CD8-positive, alpha-beta memory T cell (primary cell): ENCODE results near the gene AOPEP. TPM values are rescaled to one million over a fixed set of nuclear protein-coding genes. Genes with fewer than 3 reads are reported as not detected.

Source experiments
- CTCF ChIA-PET: fragments of 350-600 bp; sonication (Branson Sonifier 250); formaldehyde crosslinking; loops from one replicate; lab custom pipeline; 2021; ENCODE audit warnings: antibody characterized with exemption; lab: Charles Lee
- POLR2A ChIA-PET: fragments of 350-600 bp; sonication (Branson Sonifier 250); formaldehyde crosslinking; loops from one replicate; lab custom pipeline; 2021; ENCODE audit warnings: antibody characterized with exemption; lab: Charles Lee
- DNase-seq, 5 donors: peaks; one replicate each; pipeline versions ENCODE4 v3.0.0 to v3.0.0-alpha.2; 2020 to 2022; ENCODE audit warnings: mixed read lengths in 1 of 5
- H3K27ac ChIP-seq: one replicate; pipeline ENCODE4 v1.7.0; 2013; ENCODE audit warnings: low read depth, mild to moderate bottlenecking, low read length, moderate library complexity
- H3K27me3 ChIP-seq: 2 replicates; pipeline ENCODE4 v1.7.0; 2013; ENCODE audit warnings: low read length, mild to moderate bottlenecking; ENCODE audit not compliant: insufficient read depth, poor library complexity, severe bottlenecking
- H3K36me3 ChIP-seq: 2 replicates; pipeline ENCODE4 v1.7.0; 2013; ENCODE audit warnings: mild to moderate bottlenecking, low read length, moderate library complexity; ENCODE audit not compliant: insufficient read depth
- H3K4me1 ChIP-seq: 2 replicates; pipeline ENCODE4 v1.7.0; 2013; ENCODE audit warnings: mild to moderate bottlenecking, low read length, moderate library complexity; ENCODE audit not compliant: insufficient read depth
- H3K4me3 ChIP-seq: 2 replicates; pipeline ENCODE4 v1.7.0; 2013; ENCODE audit warnings: mild to moderate bottlenecking, low read length
- H3K9me3 ChIP-seq: 2 replicates; pipeline ENCODE4 v1.7.0; 2013; ENCODE audit warnings: mild to moderate bottlenecking, low read length
- H3K27ac Mint-ChIP-seq, 8 donors: one replicate each; pipeline ENCODE4 v1.8.0; 2020 to 2021; ENCODE audit warnings: mixed read lengths in 8 of 8, mild to moderate bottlenecking in 6 of 8, inconsistent platforms in 3 of 8, moderate library complexity in 3 of 8
- H3K27me3 Mint-ChIP-seq, 2 donors: one replicate each; pipeline ENCODE4 v1.8.0; 2020 to 2021; ENCODE audit warnings: mixed read lengths in 2 of 2, mild to moderate bottlenecking in 1 of 2, moderate library complexity in 1 of 2
- H3K36me3 Mint-ChIP-seq, 3 donors: one replicate each; pipeline ENCODE4 v1.8.0; 2020 to 2021; ENCODE audit warnings: mixed read lengths in 3 of 3, inconsistent platforms in 1 of 3, mild to moderate bottlenecking in 1 of 3
- H3K4me1 Mint-ChIP-seq, 3 donors: one replicate each; pipeline ENCODE4 v1.8.0; 2020 to 2021; ENCODE audit warnings: mixed read lengths in 3 of 3, inconsistent platforms in 1 of 3, mild to moderate bottlenecking in 1 of 3
- H3K4me3 Mint-ChIP-seq, 7 donors: one replicate each; pipeline ENCODE4 v1.8.0; 2020 to 2021; ENCODE audit warnings: mixed read lengths in 7 of 7, mild to moderate bottlenecking in 6 of 7, moderate library complexity in 4 of 7, inconsistent platforms in 2 of 7
- H3K9me3 Mint-ChIP-seq, 5 donors: one replicate each; pipeline ENCODE4 v1.8.0; 2020 to 2022; ENCODE audit warnings: mixed read lengths in 5 of 5, mild to moderate bottlenecking in 3 of 5, moderate library complexity in 2 of 5, inconsistent platforms in 1 of 5
- polyA plus RNA-seq: library from polyadenylated mRNA; unstranded; fragments of 300-500 nt; fragmentation: Illumina TruSeq; gene quantifications from one replicate; pipeline ENCODE4 v1.2.3, GENCODE V29; 2021
- total RNA-seq, 2 experiments: library from RNA; stranded (reverse); gene quantifications; one replicate each; pipeline ENCODE4 v1.2.3, GENCODE V29; 2021

Gene AOPEP
- total and polyA plus RNA-seq, 3 experiments from 2014 or later: 4.2 to 7.1 (median 6.9) TPM

DNA sequence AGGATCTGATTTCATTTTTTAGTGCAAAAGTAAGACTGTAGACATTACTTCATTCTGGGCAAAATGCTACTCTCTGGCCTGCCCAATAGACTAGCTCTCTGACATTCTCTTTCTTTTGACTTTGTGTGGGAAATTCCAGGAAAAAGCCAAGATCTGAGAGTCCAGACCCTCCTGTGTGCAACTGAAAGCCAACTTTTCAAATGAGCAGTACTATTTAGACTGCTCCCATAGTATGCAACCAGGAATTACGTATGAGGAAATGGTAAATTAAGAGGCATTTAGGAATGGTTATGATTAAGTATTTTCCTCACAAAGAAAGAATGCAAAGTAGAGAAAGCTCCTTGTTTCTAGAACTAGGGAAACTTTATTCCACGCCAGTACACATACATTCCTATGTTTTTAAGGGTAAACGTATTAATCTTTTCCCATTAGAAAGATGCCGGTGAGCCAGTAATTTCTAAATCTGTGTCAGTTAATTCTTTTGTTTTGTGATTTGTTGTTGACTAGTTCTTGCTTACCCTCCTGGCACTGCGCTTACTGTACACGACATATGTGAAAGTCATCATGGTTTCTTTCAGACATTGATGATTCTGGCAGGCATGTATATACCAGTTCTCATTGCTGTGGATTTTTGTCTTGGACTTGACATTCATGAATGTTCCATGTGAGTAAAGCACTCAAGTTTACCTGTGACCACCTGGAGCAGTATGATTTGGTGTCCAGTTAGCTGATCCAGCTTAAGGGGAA, 56.0 kb downstream of the AOPEP start:
- Mint-ChIP-seq H3K4me1 (peaks cover 7 to 9% (median 9%) of the 10 kb centered on the region in 3 donors), H3K9me3 (no peaks in the 10 kb centered on the region), H3K27ac (no peak overlapping the region), H3K27me3 (no peaks in the 10 kb centered on the region), H3K4me3 (no peak overlapping the region), H3K36me3 (peaks cover 0 to 3% (median 0%) of the 10 kb centered on the region in 3 donors)
- no peaks in the 10 kb centered on the region for H3K9me3 ChIP-seq
- no peak overlapping the region for H3K27ac ChIP-seq
- no peaks in the 10 kb centered on the region for H3K4me1 ChIP-seq
- H3K4me3 ChIP-seq: no peak overlapping the region
- no peaks in the 10 kb centered on the region for H3K27me3 ChIP-seq
- CTCF ChIA-PET: interaction anchor here (1.9 to 2.9 kb wide), 2 partner anchors 135 to 346 kb away, joined by 11 to 14 read pairs; no protein-coding TSS in a partner anchor
- POLR2A ChIA-PET: no interaction called here
- H3K36me3 ChIP-seq: no peaks in the 10 kb centered on the region
- DNase-seq: no peak

DNA sequence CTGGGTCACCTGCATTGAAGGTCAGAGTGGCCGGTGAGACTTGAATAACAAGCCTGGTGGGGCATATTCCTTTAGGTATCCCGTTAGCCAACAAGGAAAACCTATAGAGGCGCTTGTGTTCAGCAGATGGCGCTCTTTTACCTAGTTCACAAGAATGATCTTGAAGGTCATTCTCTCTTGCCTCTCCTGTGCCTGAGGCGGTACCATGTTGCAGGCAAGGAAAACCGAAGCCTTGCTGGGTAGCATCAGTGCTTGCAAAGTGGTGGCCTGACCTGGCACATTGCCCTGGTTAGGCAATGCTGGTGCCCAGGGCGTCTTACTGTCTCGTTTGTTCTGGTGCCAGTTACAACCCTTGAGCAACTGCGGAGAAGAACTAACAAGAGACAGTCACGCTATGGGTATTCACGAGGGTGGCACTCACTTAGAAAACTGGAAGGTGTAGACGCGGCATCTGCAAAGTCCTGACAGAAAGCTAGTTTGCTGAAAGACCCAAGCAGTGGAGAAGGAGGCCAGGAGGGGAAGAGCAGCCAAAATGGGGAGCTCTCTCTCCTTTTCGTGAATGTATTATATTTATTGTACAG, 56.7 kb downstream of the AOPEP start:
- CTCF ChIA-PET: interaction anchor here (0.7 to 2.9 kb wide), 5 partner anchors 78 to 348 kb away, joined by 4 to 14 read pairs (median 6); no protein-coding TSS in a partner anchor
- no peak overlapping the region for H3K27ac Mint-ChIP-seq
- POLR2A ChIA-PET: no interaction called here

DNA sequence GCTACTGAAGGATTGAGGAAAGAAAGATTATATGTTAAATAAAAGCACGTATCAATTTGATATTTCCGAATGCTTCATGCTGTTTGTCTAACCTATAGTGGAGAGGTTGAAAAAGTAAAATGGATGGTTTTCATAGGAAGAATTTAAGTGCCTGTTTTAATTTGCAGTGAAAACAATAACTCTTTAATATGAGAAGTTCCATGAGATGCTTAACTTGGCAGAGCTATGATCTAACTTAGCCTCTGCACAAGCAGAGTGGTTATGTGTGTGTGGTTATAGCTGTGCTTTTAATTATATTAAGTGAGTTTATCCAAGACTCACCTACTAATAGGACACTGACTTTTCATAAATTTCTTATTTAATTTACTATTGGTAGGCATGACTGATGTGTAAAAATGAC, 57.4 kb downstream of the AOPEP start:
- Mint-ChIP-seq H3K9me3 (no peaks in the 10 kb centered on the region), H3K4me3 (no peak overlapping the region), H3K27me3 (no peaks in the 10 kb centered on the region), H3K27ac (no peak overlapping the region), H3K4me1 (peaks cover 7 to 12% (median 9%) of the 10 kb centered on the region in 3 donors), H3K36me3 (peaks cover 0 to 1% (median 0%) of the 10 kb centered on the region in 3 donors)
- no peaks in the 10 kb centered on the region for H3K4me1 ChIP-seq
- H3K4me3 ChIP-seq: no peak overlapping the region
- ChIA-PET CTCF (interaction anchor here (0.7 to 2.9 kb wide), 5 partner anchors 78 to 347 kb away, joined by 4 to 14 read pairs (median 6); no protein-coding TSS in a partner anchor), POLR2A (no interaction called here)
- no peaks in the 10 kb centered on the region for H3K27me3 ChIP-seq
- H3K36me3 ChIP-seq: no peaks in the 10 kb centered on the region
- no peak for DNase-seq
- H3K27ac ChIP-seq: no peak overlapping the region
- no peaks in the 10 kb centered on the region for H3K9me3 ChIP-seq

More for the DNA sequence above, 56.7 kb downstream of the AOPEP start:
- H3K27me3 ChIP-seq: no peaks in the 10 kb centered on the region
- H3K27me3 Mint-ChIP-seq: no peaks in the 10 kb centered on the region
- DNase-seq: peak in 4 of 5 donors; percentile 3 to 55 (median 18)
- H3K27ac ChIP-seq: no peak overlapping the region
- no peaks in the 10 kb centered on the region for H3K9me3 Mint-ChIP-seq
- H3K36me3 ChIP-seq: no peaks in the 10 kb centered on the region
- no peak overlapping the region for H3K4me3 ChIP-seq
- H3K9me3 ChIP-seq: no peaks in the 10 kb centered on the region
- no peak overlapping the region for H3K4me3 Mint-ChIP-seq
- H3K4me1 Mint-ChIP-seq: peaks cover 7 to 12% (median 9%) of the 10 kb centered on the region in 3 donors
- H3K4me1 ChIP-seq: no peaks in the 10 kb centered on the region
- H3K36me3 Mint-ChIP-seq: peaks cover 0 to 3% (median 0%) of the 10 kb centered on the region in 3 donors

- H3K4me3 ChIP-seq: no peak overlapping the region
- H3K27ac ChIP-seq: no peak overlapping the region
- no peaks in the 10 kb centered on the region for H3K9me3 ChIP-seq
- H3K27ac Mint-ChIP-seq: peak overlapping the region in 2 of 8 donors; percentile 50 to 52
- H3K9me3 Mint-ChIP-seq: no peaks in the 10 kb centered on the region
- CTCF ChIA-PET: interaction anchor here (1.8 kb wide), 1 partner anchor 342 kb away, joined by 6 read pairs; no protein-coding TSS in a partner anchor
- H3K27me3 Mint-ChIP-seq: no peaks in the 10 kb centered on the region
- H3K36me3 ChIP-seq: no peaks in the 10 kb centered on the region
- H3K27me3 ChIP-seq: no peaks in the 10 kb centered on the region
- DNase-seq: no peak
- POLR2A ChIA-PET: no interaction called here
- H3K4me1 Mint-ChIP-seq: peaks cover 7 to 12% (median 9%) of the 10 kb centered on the region in 3 donors
- no peaks in the 10 kb centered on the region for H3K4me1 ChIP-seq
- peaks cover 0 to 6% (median 1%) of the 10 kb centered on the region in 3 donors for H3K36me3 Mint-ChIP-seq
- no peak overlapping the region for H3K4me3 Mint-ChIP-seq
These were observed 59.0 kb downstream of the AOPEP start for GRCh38 chr9:94785215-94786169.

DNA sequence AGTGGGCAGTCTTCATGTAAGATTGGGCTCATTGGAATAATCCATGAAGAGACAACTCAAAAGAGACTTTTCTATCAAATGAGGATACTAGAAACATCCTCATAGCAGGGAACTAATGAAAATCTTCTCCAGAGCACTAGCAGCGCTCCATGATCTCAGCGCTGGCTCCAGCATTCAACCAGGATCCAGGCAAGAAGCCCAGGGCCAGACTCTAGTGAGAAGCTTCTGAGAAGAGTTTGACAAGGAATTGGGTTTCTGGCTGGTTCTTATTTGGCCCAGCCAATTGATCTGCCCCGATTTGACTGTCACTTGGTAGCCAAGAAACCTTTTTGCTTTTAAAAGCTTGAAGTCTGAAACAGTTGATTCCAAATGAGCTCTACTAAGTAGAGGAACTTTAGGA, 60.1 kb downstream of the AOPEP start:
- H3K27ac Mint-ChIP-seq: peak overlapping the region in 1 of 8 donors; percentile 2
- H3K9me3 Mint-ChIP-seq: no peaks in the 10 kb centered on the region
- peaks cover 0 to 15% (median 1%) of the 10 kb centered on the region in 3 donors for H3K36me3 Mint-ChIP-seq
- no peaks in the 10 kb centered on the region for H3K36me3 ChIP-seq
- H3K4me1 ChIP-seq: no peaks in the 10 kb centered on the region
- no peak overlapping the region for H3K4me3 Mint-ChIP-seq
- H3K27me3 Mint-ChIP-seq: no peaks in the 10 kb centered on the region
- no peaks in the 10 kb centered on the region for H3K9me3 ChIP-seq
- no peak overlapping the region for H3K4me3 ChIP-seq
- H3K27ac ChIP-seq: no peak overlapping the region
- ChIA-PET POLR2A (no interaction called here), CTCF (no interaction called here)
- no peak for DNase-seq
- no peaks in the 10 kb centered on the region for H3K27me3 ChIP-seq
- peaks cover 7 to 12% (median 9%) of the 10 kb centered on the region in 3 donors for H3K4me1 Mint-ChIP-seq

GRCh38 chr9:94787266-94787665, 60.8 kb downstream of the AOPEP start:
- no peak for DNase-seq
- peaks cover under 1 to 19% (median 1%) of the 10 kb centered on the region in 3 donors for H3K36me3 Mint-ChIP-seq
- H3K9me3 Mint-ChIP-seq: no peaks in the 10 kb centered on the region
- no peak overlapping the region for H3K4me3 ChIP-seq
- no peaks in the 10 kb centered on the region for H3K36me3 ChIP-seq
- H3K4me1 ChIP-seq: no peaks in the 10 kb centered on the region
- peaks cover 7 to 12% (median 9%) of the 10 kb centered on the region in 3 donors for H3K4me1 Mint-ChIP-seq
- H3K27ac Mint-ChIP-seq: peak overlapping the region in 4 of 8 donors; percentile 10 to 81 (median 52)
- no peaks in the 10 kb centered on the region for H3K9me3 ChIP-seq
- H3K4me3 Mint-ChIP-seq: peak overlapping the region in 1 of 7 donors; percentile 87
- POLR2A ChIA-PET: no interaction called here
- H3K27me3 Mint-ChIP-seq: no peaks in the 10 kb centered on the region
- no peak overlapping the region for H3K27ac ChIP-seq
- no peaks in the 10 kb centered on the region for H3K27me3 ChIP-seq
- CTCF ChIA-PET: no interaction called here

GRCh38 chr9:94788570-94789105, 62.1 kb downstream of the AOPEP start:
- CTCF ChIA-PET: no interaction called here
- peaks cover 8 to 12% (median 9%) of the 10 kb centered on the region in 3 donors for H3K4me1 Mint-ChIP-seq
- H3K27ac Mint-ChIP-seq: peak overlapping the region in 2 of 8 donors; percentile 12 to 35
- Histone ChIP-seq H3K27me3 (no peaks in the 10 kb centered on the region), H3K4me3 (no peak overlapping the region), H3K27ac (no peak overlapping the region), H3K36me3 (no peaks in the 10 kb centered on the region), H3K4me1 (no peaks in the 10 kb centered on the region), H3K9me3 (no peaks in the 10 kb centered on the region)
- POLR2A ChIA-PET: no interaction called here
- H3K9me3 Mint-ChIP-seq: no peaks in the 10 kb centered on the region
- no peaks in the 10 kb centered on the region for H3K27me3 Mint-ChIP-seq
- H3K36me3 Mint-ChIP-seq: peaks cover 5 to 27% (median 6%) of the 10 kb centered on the region in 3 donors
- H3K4me3 Mint-ChIP-seq: peak overlapping the region in 1 of 7 donors; percentile 3
- no peak for DNase-seq
